ENCODE results near the gene TCF20.

- TF ChIP-seq CTCF (IDR thresholded peaks at IDR 0.05) (no peak), EZH2 (IDR thresholded peaks at IDR 0.05) (no peak)
These were observed 10.4 kb upstream of the TCF20 start for GRCh38 chr22:42280836-42281235.

Measured in neural progenitor cell (in vitro differentiated cells).